HCEC 1CT (cell line): Measurements from ENCODE around the gene THADA.

Experiments used
- DNase-seq: peaks from one replicate; pipeline ENCODE4 v3.0.0-alpha.2; 2017

THADA gene

GRCh38 chr2:43507137-43507536 is 88.7 kb downstream of the THADA start:
- no peak for DNase-seq

GRCh38 chr2:43495727-43496126 is 100.1 kb downstream of the THADA start:
- no peak for DNase-seq

- DNase-seq = no peak
Observed at GRCh38 chr2:43493954-43494353, 101.9 kb downstream of the THADA start.

- peak; percentile 22 for DNase-seq
Observed at GRCh38 chr2:43491065-43491639, 104.7 kb downstream of the THADA start.

GRCh38 chr2:43490252-43490786 is 105.5 kb downstream of the THADA start:
- no peak for DNase-seq

GRCh38 chr2:43488737-43489136 is 107.1 kb downstream of the THADA start:
- DNase-seq = no peak

GRCh38 chr2:43486603-43487002 is 109.2 kb downstream of the THADA start:
- no peak for DNase-seq

- peak; percentile 69 for DNase-seq
Observed at GRCh38 chr2:43484323-43484930, 111.4 kb downstream of the THADA start.

- peak; percentile 62 for DNase-seq
Observed at GRCh38 chr2:43482961-43483360, 112.9 kb downstream of the THADA start.

- no peak for DNase-seq
Observed at GRCh38 chr2:43481927-43482542, 113.8 kb downstream of the THADA start.

- DNase-seq = no peak
Observed at GRCh38 chr2:43480874-43481273, 115.0 kb downstream of the THADA start.

- DNase-seq = no peak
Observed at GRCh38 chr2:43478412-43479086, 117.3 kb downstream of the THADA start.

- DNase-seq = no peak
Observed at GRCh38 chr2:43475922-43476321, 119.9 kb downstream of the THADA start.

GRCh38 chr2:43475137-43475846 is 120.5 kb downstream of the THADA start:
- DNase-seq = no peak

- no peak for DNase-seq
Observed at GRCh38 chr2:43474273-43474672, 121.6 kb downstream of the THADA start.

GRCh38 chr2:43473767-43474166 is 122.1 kb downstream of the THADA start:
- no peak for DNase-seq

GRCh38 chr2:43472527-43473194 is 123.2 kb downstream of the THADA start:
- no peak for DNase-seq

- no peak for DNase-seq
Observed at GRCh38 chr2:43469713-43470112, 126.1 kb downstream of the THADA start.

GRCh38 chr2:43469094-43469493 is 126.7 kb downstream of the THADA start:
- no peak for DNase-seq

GRCh38 chr2:43467891-43468290 is 127.9 kb downstream of the THADA start:
- DNase-seq = peak; percentile 82

- DNase-seq = no peak
Observed at GRCh38 chr2:43465234-43465633, 130.6 kb downstream of the THADA start.

GRCh38 chr2:43464590-43464989 is 131.2 kb downstream of the THADA start:
- DNase-seq = peak; percentile 64
